Bronchial epithelial cell (primary cell): ENCODE results near the gene RPS19. TPM values are rescaled to one million over a fixed set of nuclear protein-coding genes. Genes with fewer than 3 reads are reported as not detected.
A peak's percentile ranks its signal among the peaks of the same experiment; 100 is the strongest.

Experiments used
- DNase-seq: peaks from one replicate; pipeline ENCODE4 v3.0.0-alpha.2; 2010; ENCODE audit warnings: low read depth
- FAIRE-seq: peaks from 2 replicates; lab custom pipeline; 2011; peaks lifted over from hg19 to GRCh38; lab: Jason Lieb, UNC
- H3K27me3 ChIP-seq: 2 replicates; pipeline ENCODE4 v1.5.1; 2011; ENCODE audit warnings: low read length; ENCODE audit not compliant: control insufficient read depth, insufficient read depth
- H3K36me3 ChIP-seq: 2 replicates; pipeline ENCODE4 v1.5.1; 2011; ENCODE audit warnings: low read length; ENCODE audit not compliant: control insufficient read depth, insufficient read depth
- H3K4me3 ChIP-seq: 2 replicates; pipeline ENCODE4 v1.5.1; 2011; ENCODE audit warnings: mild to moderate bottlenecking, low read depth, low read length, control low read depth
- total RNA-seq: library from RNA; depleted of rRNA; stranded (reverse); fragments of >200 nt; gene quantifications from 2 replicates; pipeline ENCODE4 v1.2.1, GENCODE V29; 2014
- TF ChIP-seq, protein P1 (sequence below): IDR thresholded peaks from 2 replicates; pipeline ENCODE4 v1.5.1; 2011; ENCODE audit warnings: mild to moderate bottlenecking, moderate library complexity, low read length, control low read depth, inconsistent platforms; ENCODE audit not compliant: insufficient read depth, severe bottlenecking

The RPS19 gene
- total RNA-seq, 1 donor from 2014 or later = 2,277 TPM

DNA sequence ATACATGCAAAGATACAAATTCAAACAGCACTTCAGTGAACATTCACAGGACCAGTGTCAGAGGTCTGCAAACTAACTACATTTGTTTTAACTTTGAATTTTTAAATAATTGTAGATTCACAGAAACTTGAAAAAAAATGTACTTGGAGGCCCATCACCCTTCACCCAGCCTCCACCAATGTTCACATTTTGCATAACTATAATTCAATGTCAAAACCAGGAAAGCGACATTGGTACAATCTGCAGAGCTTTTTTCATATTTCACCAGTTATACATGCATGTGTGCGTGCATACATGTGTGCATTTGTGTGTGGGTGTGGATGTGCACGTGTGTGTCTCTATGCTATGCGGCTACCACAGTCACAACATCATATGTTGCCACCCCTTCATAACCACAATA is 44.8 kb upstream of the RPS19 start:
- DNase-seq (no peak), FAIRE-seq (no peak)
- H3K4me3 ChIP-seq = no peak overlapping the region
- H3K27me3 ChIP-seq = no peaks in the 10 kb centered on the region
- TF ChIP-seq, protein P1, sequence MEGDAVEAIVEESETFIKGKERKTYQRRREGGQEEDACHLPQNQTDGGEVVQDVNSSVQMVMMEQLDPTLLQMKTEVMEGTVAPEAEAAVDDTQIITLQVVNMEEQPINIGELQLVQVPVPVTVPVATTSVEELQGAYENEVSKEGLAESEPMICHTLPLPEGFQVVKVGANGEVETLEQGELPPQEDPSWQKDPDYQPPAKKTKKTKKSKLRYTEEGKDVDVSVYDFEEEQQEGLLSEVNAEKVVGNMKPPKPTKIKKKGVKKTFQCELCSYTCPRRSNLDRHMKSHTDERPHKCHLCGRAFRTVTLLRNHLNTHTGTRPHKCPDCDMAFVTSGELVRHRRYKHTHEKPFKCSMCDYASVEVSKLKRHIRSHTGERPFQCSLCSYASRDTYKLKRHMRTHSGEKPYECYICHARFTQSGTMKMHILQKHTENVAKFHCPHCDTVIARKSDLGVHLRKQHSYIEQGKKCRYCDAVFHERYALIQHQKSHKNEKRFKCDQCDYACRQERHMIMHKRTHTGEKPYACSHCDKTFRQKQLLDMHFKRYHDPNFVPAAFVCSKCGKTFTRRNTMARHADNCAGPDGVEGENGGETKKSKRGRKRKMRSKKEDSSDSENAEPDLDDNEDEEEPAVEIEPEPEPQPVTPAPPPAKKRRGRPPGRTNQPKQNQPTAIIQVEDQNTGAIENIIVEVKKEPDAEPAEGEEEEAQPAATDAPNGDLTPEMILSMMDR = no peak
- no peaks in the 10 kb centered on the region for H3K36me3 ChIP-seq

GRCh38 chr19:41816761-41817160 is 43.3 kb upstream of the RPS19 start:
- no peak for DNase-seq
- H3K36me3 ChIP-seq = no peaks in the 10 kb centered on the region
- TF ChIP-seq, protein P1 = no peak
- no peaks in the 10 kb centered on the region for H3K27me3 ChIP-seq
- H3K4me3 ChIP-seq = no peak overlapping the region
- no peak for FAIRE-seq

- TF ChIP-seq, protein P1 = peak; percentile 79
- FAIRE-seq = no peak
- no peaks in the 10 kb centered on the region for H3K27me3 ChIP-seq
- DNase-seq = peak; percentile 62
- H3K4me3 ChIP-seq = no peak overlapping the region
- H3K36me3 ChIP-seq = no peaks in the 10 kb centered on the region
Measured at GRCh38 chr19:41821003-41821735, 38.9 kb upstream of the RPS19 start.

DNA sequence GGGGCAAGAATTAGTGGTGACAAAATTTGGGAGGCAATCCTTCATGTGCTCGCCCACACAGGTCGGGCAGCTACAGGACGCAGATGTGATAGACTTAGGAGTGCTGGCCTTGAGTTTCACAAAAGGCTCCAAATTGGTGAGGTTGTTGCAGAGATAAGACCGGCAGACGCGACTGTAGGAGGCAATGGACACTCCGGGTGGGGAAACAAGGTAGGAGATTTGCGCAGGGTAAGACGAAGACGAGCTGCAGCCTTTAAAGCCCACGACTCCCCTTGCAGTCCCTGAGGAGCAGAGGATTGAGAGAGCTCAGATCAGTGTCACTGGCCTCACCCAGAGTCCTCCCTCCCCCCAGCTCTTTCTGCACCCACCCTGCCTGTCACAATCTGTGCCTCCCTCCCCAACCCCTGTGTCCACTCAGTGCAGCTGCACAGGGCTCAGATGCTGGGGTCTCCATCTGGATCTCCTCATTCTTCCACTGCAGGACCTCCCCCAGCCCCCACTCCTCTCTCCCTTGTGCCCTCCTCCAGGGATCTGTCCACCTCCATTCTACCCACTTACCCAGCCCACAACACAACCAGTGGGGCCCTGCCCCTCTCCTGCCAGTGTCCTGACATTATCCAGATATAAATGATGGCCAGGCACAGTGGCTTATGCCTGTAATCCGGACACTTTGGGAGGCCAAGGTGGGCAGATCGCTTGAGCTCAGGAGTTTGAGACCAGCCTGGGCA is 21.9 kb upstream of the RPS19 start:
- DNase-seq = no peak
- Histone ChIP-seq H3K27me3 (peaks cover 10% of the 10 kb centered on the region), H3K36me3 (no peaks in the 10 kb centered on the region), H3K4me3 (no peak overlapping the region)
- no peak for FAIRE-seq
- TF ChIP-seq, protein P1 = no peak

GRCh38 chr19:41839211-41839610 is 20.8 kb upstream of the RPS19 start:
- FAIRE-seq = peak; percentile 91
- TF ChIP-seq, protein P1 = no peak
- H3K4me3 ChIP-seq = no peak overlapping the region
- no peak for DNase-seq
- H3K36me3 ChIP-seq = no peaks in the 10 kb centered on the region
- H3K27me3 ChIP-seq = peaks cover 10% of the 10 kb centered on the region
